ENCODE data around the gene FRMD4A. TPM values are rescaled to one million over a fixed set of nuclear protein-coding genes. Genes with fewer than 3 reads are reported as not detected.

FRMD4A gene
- total and polyA plus RNA-seq, 7 donors, result 2.9 to 9.1 (median 6.2) TPM

GRCh38 chr10:13684806-13685482, 645.8 kb downstream of the FRMD4A start:
- no peak for DNase-seq
- Histone ChIP-seq H3K4me1 (peaks cover 37% of the 10 kb centered on the region), H3K9me3 (no peaks in the 10 kb centered on the region), H3K27me3 (ENCODE audit: insufficient read depth in 3 of 3, low read length in 2 of 3) (no peaks in the 10 kb centered on the region), H3K4me3 (peak overlapping the region; percentile 38), H3K27ac (peak overlapping the region; percentile 69), H3K36me3 (ENCODE audit: insufficient read depth in 1 of 2, low read depth in 1 of 2) (peaks cover 0 to 6% of the 10 kb centered on the region in 2 donors)
- no peak for TF ChIP-seq CTCF (IDR thresholded peaks at IDR 0.05)
- WGBS, 3 donors, result 16 to 23% (median 19%) methylated on average over 6 of the region's 6 CpGs
- intact Hi-C loops (cut with DNase I), result no loop called here
- no peak for ATAC-seq

- peak; percentile 55 to 74 (median 66) for ATAC-seq
- no peaks in the 10 kb centered on the region for H3K27me3 ChIP-seq (ENCODE audit: insufficient read depth in 3 of 3, low read length in 2 of 3)
- H3K27ac ChIP-seq, result peak overlapping the region; percentile 69
- peak; percentile 75 to 81 for DNase-seq
- WGBS, 3 donors, result 4 to 9% (median 7%) methylated on average over 17 of the region's 17 CpGs
- H3K4me3 ChIP-seq, result peak overlapping the region; percentile 38
- H3K9me3 ChIP-seq, result no peaks in the 10 kb centered on the region
- H3K4me1 ChIP-seq, result peaks cover 37% of the 10 kb centered on the region
- intact Hi-C loops (cut with DNase I), result no loop called here
- no peak for TF ChIP-seq CTCF (IDR thresholded peaks at IDR 0.05)
- H3K36me3 ChIP-seq (ENCODE audit: insufficient read depth in 1 of 2, low read depth in 1 of 2), result peaks cover 0 to 6% of the 10 kb centered on the region in 2 donors
These were observed 646.4 kb downstream of the FRMD4A start for GRCh38 chr10:13684252-13684791.

GRCh38 chr10:13683017-13683416, 647.7 kb downstream of the FRMD4A start:
- no peak overlapping the region for H3K4me3 ChIP-seq
- DNase-seq (no peak), ATAC-seq (no peak)
- peaks cover 0 to 6% of the 10 kb centered on the region in 2 donors for H3K36me3 ChIP-seq (ENCODE audit: insufficient read depth in 1 of 2, low read depth in 1 of 2)
- peaks cover 37% of the 10 kb centered on the region for H3K4me1 ChIP-seq
- TF ChIP-seq CTCF (IDR thresholded peaks at IDR 0.05), result no peak
- H3K27ac ChIP-seq, result peak overlapping the region; percentile 69
- 96 to 97% (median 96%) methylated on average over 13 of the region's 13 CpGs for WGBS, 3 donors
- intact Hi-C loops (cut with DNase I), result no loop called here
- no peaks in the 10 kb centered on the region for H3K9me3 ChIP-seq
- H3K27me3 ChIP-seq (ENCODE audit: insufficient read depth in 3 of 3, low read length in 2 of 3), result no peaks in the 10 kb centered on the region

- Histone ChIP-seq H3K4me3 (no peak overlapping the region), H3K27ac (no peak overlapping the region), H3K9me3 (no peaks in the 10 kb centered on the region), H3K4me1 (peaks cover 37% of the 10 kb centered on the region), H3K27me3 (ENCODE audit: insufficient read depth in 3 of 3, low read length in 2 of 3) (no peaks in the 10 kb centered on the region), H3K36me3 (ENCODE audit: insufficient read depth in 1 of 2, low read depth in 1 of 2) (peaks cover 0 to 6% of the 10 kb centered on the region in 2 donors)
- intact Hi-C loops (cut with DNase I), result no loop called here
- TF ChIP-seq CTCF (IDR thresholded peaks at IDR 0.05), result no peak
- ATAC-seq, result no peak
- WGBS, 3 donors, result 88 to 98% (median 89%) methylated on average over 7 of the region's 7 CpGs
- DNase-seq, result no peak
These were observed 648.8 kb downstream of the FRMD4A start for GRCh38 chr10:13681960-13682359.

All from psoas muscle (tissue), 8 donors.